RPMI8226 (cell line): ENCODE results near the gene SNAPC2.

ENCODE experiments used
- DNase-seq: peaks from one replicate; pipeline ENCODE4 v3.0.0-alpha.2; 2015

The SNAPC2 gene, protein sequence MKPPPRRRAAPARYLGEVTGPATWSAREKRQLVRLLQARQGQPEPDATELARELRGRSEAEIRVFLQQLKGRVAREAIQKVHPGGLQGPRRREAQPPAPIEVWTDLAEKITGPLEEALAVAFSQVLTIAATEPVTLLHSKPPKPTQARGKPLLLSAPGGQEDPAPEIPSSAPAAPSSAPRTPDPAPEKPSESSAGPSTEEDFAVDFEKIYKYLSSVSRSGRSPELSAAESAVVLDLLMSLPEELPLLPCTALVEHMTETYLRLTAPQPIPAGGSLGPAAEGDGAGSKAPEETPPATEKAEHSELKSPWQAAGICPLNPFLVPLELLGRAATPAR

DNA sequence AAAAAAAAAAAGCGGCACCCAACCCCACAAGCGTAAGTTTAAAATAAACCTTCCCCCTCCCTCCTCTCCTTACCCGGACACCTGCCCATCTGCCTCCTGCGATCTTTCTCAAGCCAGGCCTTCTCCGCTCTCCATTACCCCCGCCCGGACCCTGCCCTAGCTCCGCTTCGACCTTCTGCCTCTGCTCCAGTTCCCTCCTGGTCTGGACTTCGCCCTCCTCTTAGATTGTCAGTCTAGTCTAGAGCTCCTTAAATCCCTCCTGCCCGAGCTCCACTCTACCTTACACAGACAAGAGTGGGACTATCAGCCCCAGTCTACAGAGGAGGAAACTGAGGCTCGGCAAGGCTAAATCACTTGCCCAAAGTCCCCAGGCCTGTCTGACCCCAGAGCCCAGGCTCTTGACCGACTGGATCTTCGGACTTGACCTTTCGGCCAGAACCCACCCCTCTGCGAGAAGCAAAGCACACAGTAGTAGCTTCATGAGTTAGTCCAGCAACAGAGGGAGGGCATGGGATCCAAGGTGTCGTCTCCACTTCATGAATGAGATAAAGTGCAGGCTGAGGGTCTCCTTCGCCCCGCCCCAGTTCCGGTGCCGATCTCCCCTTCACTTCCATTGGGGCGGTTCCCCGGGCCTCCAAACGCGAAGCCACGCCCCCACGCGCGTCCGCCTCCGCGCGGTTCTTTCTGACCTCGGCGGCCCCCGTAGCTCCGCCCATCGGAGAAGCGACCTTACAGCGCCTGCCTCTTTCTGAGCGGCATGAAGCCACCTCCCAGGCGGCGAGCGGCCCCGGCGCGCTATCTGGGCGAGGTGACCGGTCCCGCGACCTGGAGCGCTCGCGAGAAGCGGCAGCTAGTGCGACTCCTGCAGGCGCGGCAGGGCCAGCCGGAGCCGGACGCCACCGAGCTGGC is at the start of gene SNAPC2:
TSS of gene SNAPC2 (plus strand) at position 729 of the 909 bp plus-strand sequence. CDS start at position 758, 29 bp downstream.
- DNase-seq = peak; percentile 97

- DNase-seq = peak; percentile 97
These were observed 49.3 kb upstream of the SNAPC2 start for GRCh38 chr19:7870571-7871436.

GRCh38 chr19:7871437-7872305 is 48.5 kb upstream of the SNAPC2 start:
- DNase-seq = peak; percentile 96

DNA sequence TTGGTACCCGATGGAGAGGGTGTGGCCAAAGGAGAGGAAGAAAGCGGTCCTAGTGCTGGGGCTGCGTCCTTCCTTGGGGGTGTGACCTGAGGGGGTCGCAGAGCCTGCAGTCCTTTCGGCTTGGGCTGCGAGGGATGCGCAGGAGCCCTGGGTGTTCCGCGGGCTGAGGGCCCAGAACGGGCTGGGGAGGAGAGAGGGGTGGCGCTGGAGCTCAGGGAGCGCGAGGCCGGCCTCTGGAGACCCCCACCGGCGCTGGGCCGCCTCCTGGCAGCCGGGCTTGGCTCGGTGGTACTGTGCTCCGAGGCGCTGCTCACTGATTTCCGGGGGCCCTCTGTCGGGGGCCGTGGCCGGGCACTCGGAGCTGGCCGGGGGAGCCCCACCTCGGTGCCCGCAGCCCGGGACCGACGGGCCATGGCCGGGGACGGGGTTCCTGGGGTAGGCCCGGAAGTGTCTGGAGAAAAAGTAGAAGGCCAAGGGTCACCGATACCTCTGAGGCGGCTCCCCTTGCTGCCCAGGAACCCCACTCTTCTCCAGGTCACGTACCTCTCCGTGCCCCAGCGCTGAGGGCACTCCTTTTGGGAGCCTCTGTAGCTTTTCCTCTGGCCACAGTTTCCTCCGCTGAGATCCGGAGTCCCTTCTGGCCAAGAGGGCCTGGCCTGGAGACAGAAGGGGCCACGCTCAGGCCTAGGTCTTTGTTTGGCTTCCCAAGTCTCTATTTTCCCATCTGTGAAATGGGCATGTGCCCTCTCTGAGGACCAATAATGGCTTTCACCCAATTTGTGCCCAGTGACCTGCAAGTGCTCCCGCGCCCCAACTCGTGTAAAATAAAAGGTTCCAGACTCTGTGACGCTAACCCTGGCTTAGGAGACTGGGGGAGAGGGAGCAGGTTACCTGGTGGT is 47.6 kb upstream of the SNAPC2 start:
- DNase-seq = no peak

DNA sequence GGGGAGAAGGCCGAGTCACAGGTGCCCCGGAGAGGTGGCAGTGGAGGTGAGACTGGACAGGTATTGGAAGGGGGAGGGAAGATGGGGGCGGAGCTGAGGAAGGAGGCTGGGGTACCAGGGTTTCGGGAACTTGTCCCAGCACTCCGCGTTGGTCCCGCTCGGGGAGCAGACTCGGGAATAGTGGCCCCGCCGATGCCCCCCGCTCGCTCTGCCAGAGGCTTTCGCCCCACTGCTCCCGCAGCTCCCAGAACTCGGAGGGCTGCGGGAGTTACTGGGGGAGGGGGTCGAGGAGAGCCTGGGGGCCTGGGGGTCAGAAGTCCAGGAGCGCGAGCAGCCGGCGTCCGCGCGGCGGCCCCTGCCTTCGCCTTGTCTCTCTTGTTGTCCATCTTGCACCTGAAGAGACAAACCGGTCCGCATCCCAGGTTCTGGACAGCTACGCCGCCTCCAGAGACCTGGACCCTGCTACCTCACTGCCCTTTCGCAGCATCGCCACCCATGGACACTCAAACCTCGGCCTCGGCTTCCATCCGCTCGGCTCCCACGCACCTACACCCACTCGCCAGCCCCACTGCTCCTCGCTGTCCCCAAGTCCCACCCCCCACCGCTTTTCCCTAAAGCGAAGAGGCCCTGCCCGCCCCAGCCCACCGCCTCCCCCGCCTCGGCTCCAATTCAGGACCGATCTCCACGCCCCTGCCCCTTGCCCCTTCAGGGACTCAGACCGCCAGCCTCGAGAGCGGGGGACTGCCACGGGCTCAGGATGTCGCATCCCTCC is 46.6 kb upstream of the SNAPC2 start:
- DNase-seq = no peak

DNA sequence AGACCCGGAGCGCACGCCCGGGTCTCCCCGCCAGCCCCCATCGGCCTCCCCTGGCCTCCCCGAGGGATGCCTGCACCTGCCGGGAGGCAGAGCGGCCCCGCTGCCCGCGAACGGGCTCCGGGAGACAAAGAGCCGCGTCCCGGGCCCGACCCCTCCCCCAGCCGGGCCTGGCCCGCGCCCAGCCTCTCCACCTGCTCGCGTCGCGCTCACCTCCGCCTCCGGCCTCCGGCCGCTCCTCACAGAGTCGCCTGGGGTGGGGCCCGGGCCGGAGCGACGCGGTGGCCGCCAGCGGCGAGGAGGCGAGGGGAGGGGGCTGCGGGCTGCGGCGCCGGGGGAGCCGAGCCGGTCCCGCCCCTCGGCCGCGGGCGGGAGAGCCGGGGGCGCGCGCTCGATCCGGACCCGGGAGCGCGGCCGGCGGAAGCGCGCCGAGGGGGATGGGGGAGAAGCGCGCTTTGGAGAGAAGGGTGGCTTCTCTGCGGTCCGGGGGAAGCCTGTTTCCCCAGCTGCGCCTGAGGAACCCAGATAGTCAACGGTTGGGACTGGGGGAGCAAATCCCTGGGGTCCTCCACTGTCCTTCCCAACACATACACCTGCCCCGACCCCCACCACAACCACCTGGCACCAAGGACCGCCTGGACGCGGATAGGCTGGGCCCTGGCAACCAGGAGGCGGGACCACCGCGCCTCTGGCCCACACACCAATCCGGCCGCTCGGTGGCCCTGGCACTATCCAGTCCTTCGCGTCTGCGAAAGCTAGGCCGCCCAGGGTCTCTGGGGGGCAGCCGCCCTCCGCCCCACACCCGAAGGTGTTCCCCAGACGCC is 45.9 kb upstream of the SNAPC2 start, which contains the start of gene PRR36:
TSS of gene PRR36 (minus strand) at position 315 of the 821 bp plus-strand sequence. CDS start 701 bp downstream, outside the sequence.
- DNase-seq = peak; percentile 59

DNA sequence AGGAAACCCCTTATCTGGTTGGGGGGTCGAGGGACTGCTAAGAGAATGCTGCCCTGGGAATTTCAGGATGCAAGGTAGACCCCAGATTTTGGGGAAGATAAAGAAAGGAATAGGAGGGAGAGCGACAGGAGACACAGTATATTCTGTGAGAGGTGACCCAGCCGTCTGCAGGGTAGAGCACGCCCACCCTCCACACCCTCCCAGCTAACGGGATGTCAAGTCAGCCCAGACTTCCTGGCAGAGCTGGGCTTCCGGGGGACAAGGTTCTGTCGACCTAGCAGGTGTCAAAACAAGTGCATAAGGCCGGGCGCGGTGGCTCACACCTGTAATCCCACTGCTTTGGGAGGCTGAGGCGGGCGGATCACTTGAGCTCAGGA is 45.3 kb upstream of the SNAPC2 start:
- no peak for DNase-seq

DNA sequence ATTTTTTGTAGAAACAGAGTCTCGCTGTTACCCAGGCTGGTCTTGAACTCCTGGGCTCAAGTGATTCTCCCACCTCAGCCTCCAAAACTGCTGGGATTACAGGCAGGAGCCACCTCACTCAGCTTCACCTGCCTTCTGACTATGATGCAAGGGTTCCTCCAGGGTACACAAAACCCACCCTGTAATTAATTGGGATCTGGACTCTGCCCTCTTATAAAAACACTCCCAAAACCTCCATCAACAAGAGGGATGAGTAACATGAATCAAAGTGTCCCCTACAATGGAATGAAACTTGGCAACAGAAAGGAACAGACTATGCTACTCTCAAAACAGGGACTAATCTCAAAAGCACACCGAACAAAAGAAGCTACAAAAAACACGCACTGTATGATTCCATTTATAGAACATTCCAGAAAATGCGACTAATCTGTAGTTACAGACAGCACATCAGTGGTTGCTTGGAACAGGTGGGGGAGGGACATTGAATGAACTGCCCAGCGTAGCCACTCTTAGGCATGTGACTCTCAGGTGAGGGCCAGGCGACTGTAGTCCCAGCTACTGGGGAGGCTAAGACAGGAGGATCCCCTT is 42.8 kb upstream of the SNAPC2 start:
- no peak for DNase-seq

GRCh38 chr19:7879111-7879807 is 40.9 kb upstream of the SNAPC2 start:
- DNase-seq = peak; percentile 47

- DNase-seq = no peak
These were observed 40.3 kb upstream of the SNAPC2 start for GRCh38 chr19:7879836-7880235.

DNA sequence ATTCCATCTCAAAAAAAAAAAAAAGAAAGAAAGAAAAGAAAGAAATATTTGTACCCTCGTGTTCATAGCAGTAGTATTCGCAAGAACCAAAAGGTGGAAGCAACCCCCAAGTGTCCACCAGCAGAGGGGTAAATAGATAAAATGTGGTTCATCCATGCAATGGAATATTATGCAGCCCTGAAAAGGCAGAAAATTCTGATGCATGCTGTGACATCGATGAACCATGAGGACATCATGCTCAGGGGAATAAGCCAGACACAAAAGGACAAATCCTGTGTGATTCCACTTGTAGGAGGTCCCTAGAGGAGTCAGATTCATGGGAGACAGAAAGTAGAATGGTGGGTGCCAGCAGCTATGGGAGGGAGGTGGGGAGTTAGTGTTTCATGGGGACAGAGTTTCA is 38.2 kb upstream of the SNAPC2 start:
- no peak for DNase-seq

DNA sequence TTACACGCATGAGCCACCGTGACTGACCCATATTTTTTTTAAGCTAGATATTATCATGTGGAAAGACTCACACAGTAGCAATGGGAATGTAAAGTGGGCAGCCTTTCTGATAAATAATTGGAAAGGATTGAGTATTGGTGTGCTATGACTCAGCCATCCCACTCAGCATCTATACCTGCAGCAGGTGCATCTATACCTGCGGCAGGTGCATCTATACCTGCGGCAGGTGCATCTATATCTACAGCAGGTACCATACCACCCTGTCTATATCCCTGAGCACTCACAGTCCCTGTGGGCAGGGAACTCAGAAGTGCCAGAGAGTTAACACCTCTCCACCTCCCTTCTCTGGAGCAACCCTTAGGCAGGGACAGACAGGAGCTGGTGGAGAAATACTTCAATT is 37.0 kb upstream of the SNAPC2 start:
- peak; percentile 1 for DNase-seq

DNA sequence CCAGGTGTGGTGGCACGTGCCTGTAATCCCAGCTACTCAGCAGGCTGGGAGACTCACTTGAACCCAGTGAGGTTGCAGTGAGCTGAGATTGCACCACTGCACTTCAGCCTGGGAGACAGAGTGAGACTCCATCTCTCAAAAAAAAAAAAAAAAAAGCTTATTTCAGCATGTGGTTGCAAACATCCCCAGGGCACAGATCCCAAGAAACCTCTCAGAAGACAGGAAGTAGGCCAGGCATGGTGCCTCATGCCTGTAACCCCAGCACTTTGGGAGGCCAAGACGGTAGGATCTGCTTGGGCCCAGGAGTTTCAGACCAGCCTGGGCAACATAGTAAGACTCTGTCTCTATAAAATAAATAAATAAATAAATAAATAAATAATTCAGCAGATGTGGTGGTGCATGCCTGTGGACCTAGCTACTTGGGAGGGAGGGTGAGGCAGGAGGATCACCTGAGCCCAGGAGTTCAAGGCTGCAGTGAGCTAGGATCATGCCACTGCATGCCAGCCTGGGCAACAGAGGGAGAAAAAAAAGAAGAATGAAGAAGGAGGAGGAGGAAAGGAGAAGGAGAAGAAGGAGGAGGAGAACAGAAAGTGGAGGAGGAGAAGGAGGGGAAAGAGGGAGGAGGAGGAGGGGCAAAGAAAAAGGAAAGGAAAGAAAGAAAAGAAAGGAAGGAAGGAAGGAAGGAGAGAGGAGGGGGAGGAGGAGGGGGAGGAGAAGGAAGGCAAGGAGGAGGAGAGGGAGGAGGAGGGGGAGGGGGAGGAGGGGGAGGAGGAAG is 36.2 kb upstream of the SNAPC2 start:
- peak; percentile 7 for DNase-seq

GRCh38 chr19:7885818-7886217 is 34.3 kb upstream of the SNAPC2 start:
- DNase-seq = no peak

DNA sequence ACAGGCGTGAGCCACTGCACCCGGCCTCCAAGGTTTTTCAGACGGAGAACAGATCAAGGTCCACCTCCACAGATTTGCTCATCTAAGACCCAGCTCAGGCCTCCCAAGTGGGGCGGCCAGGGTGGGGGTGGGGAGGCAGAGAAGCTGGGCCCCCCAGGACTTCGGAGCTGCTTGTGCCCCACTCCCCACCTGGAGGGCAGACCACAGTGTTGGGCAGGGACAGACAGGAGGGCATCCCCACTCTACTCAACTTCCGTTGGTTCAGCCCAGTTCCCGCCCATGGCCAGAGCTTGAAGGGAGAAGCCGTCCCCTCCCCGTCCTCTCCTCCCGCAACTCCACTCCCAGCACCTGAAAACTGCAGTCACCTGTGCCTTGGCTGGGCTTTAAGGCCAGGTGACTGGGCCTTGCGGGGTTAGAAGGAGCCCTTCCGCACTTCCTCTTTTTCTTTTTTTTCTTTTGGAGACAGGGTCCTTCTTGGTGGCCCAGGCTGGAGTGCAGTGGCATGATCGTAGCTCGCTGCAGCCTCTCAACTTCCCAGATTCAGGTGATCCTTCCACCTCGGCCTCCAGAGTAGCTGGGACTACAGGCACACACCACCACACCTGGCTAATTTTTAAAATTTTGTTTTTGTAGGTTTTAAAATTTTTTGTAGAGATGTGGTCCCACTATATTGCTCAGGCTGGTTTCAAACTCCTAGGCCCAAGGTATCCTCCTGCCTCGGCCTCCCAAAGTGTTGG is 32.6 kb upstream of the SNAPC2 start:
- DNase-seq = peak; percentile 74

GRCh38 chr19:7888145-7888825 is 31.9 kb upstream of the SNAPC2 start, which contains the start of gene LRRC8E:
Gene LRRC8E, plus strand, starts transcription at chr19:7888510. Its CDS starts 7,094 bp downstream, at chr19:7895604.
- DNase-seq = no peak
